Midbrain (tissue), 1 donor: ENCODE measurements around the gene NOL4L.

Experiments
- DNase-seq: peaks from one replicate; lab custom pipeline; 2025; lab: John Stamatoyannopoulos, UW

NOL4L gene

GRCh38 chr20:32470940-32471339 lies 114.2 kb downstream of the NOL4L start:
- DNase-seq, result no peak

- DNase-seq, result no peak
Observed at GRCh38 chr20:32470025-32470861, 114.9 kb downstream of the NOL4L start.

- no peak for DNase-seq
Observed at GRCh38 chr20:32468860-32469259, 116.3 kb downstream of the NOL4L start.

GRCh38 chr20:32468313-32468640 lies 116.9 kb downstream of the NOL4L start:
- DNase-seq, result no peak

GRCh38 chr20:32467506-32468312 lies 117.4 kb downstream of the NOL4L start:
- DNase-seq, result no peak

- DNase-seq, result peak; percentile 51
Observed at GRCh38 chr20:32466739-32467505, 118.2 kb downstream of the NOL4L start.

- DNase-seq, result peak; percentile 86
Observed at GRCh38 chr20:32465901-32466675, 119.0 kb downstream of the NOL4L start.

- no peak for DNase-seq
Observed at GRCh38 chr20:32465092-32465900, 119.8 kb downstream of the NOL4L start.

GRCh38 chr20:32464401-32465091 lies 120.6 kb downstream of the NOL4L start:
- DNase-seq, result no peak

GRCh38 chr20:32463642-32464400 lies 121.3 kb downstream of the NOL4L start:
- DNase-seq, result peak; percentile 92

- no peak for DNase-seq
Observed at GRCh38 chr20:32462900-32463641, 122.1 kb downstream of the NOL4L start.

- no peak for DNase-seq
Observed at GRCh38 chr20:32461836-32462600, 123.1 kb downstream of the NOL4L start.

- DNase-seq, result no peak
Observed at GRCh38 chr20:32460683-32461320, 124.3 kb downstream of the NOL4L start.

- no peak for DNase-seq
Observed at GRCh38 chr20:32460231-32460630, 124.9 kb downstream of the NOL4L start.

- no peak for DNase-seq
Observed at GRCh38 chr20:32458837-32459220, 126.3 kb downstream of the NOL4L start.

- no peak for DNase-seq
Observed at GRCh38 chr20:32458061-32458836, 126.9 kb downstream of the NOL4L start.
